Cardiac septum (tissue), 1 donor: ENCODE data around the gene AOPEP. TPM values are rescaled to one million over a fixed set of nuclear protein-coding genes. Genes with fewer than 3 reads are reported as not detected.

Experiments used
- DNase-seq: peaks from one replicate; pipeline ENCODE4 v3.0.0-alpha.2; 2020; ENCODE audit warnings: low spot score
- intact Hi-C: fragments of 100-400 bp; cut with DNase I; formaldehyde crosslinking; loops from one replicate; pipeline ENCODE4 v1.14.0; 2022
- total RNA-seq: library from RNA; stranded (reverse); fragmentation: NEBNext Ultra II Directional; extraction: Animal tissue kit (Norgen Biotek cat#: 25700); gene quantifications from one replicate; pipeline ENCODE4 v1.2.1, GENCODE V29; 2021
- donor health status: DM: no; HTN: no; CAD: no.

AOPEP gene
- total RNA-seq, 1 donor from 2014 or later: 260 TPM

- intact Hi-C loops: no loop called here
Observed at GRCh38 chr9:94857791-94858190, 131.3 kb downstream of the AOPEP start.

GRCh38 chr9:94859226-94859625 lies 132.7 kb downstream of the AOPEP start:
- DNase-seq: no peak
- intact Hi-C loops: no loop called here

More at GRCh38 chr9:94857791-94858190, 131.3 kb downstream of the AOPEP start:
- DNase-seq: no peak

GRCh38 chr9:94859891-94860290 lies 133.4 kb downstream of the AOPEP start:
- DNase-seq: no peak
- intact Hi-C loops: loop anchor here (10.0 kb wide), 1 partner anchor 265 kb away; no protein-coding TSS in a partner anchor

- intact Hi-C loops: loop anchor here (10.0 kb wide), 1 partner anchor 264 kb away; no protein-coding TSS in a partner anchor
- no peak for DNase-seq
Observed at GRCh38 chr9:94860678-94861588, 134.4 kb downstream of the AOPEP start.

GRCh38 chr9:94861589-94862272 lies 135.2 kb downstream of the AOPEP start:
- no peak for DNase-seq
- intact Hi-C loops: loop anchor here (10.0 kb wide), 1 partner anchor 263 kb away; no protein-coding TSS in a partner anchor

- intact Hi-C loops: loop anchor here (2.0 to 10.0 kb wide), 2 partner anchors 37 to 261 kb away; no protein-coding TSS in a partner anchor
- DNase-seq: no peak
Observed at GRCh38 chr9:94864196-94864595, 137.7 kb downstream of the AOPEP start.

GRCh38 chr9:94864862-94865509 lies 138.5 kb downstream of the AOPEP start:
- DNase-seq: no peak
- intact Hi-C loops: loop anchor here (2.0 to 10.0 kb wide), 2 partner anchors 38 to 260 kb away; no protein-coding TSS in a partner anchor

- DNase-seq: no peak
- intact Hi-C loops: loop anchor here (2.0 to 10.0 kb wide), 2 partner anchors 39 to 259 kb away; no protein-coding TSS in a partner anchor
Observed at GRCh38 chr9:94865582-94866452, 139.3 kb downstream of the AOPEP start.

GRCh38 chr9:94866770-94867169 lies 140.3 kb downstream of the AOPEP start:
- DNase-seq: no peak
- intact Hi-C loops: loop anchor here (10.0 kb wide), 1 partner anchor 258 kb away; no protein-coding TSS in a partner anchor

GRCh38 chr9:94867281-94867841 lies 140.9 kb downstream of the AOPEP start:
- intact Hi-C loops: loop anchor here (10.0 kb wide), 1 partner anchor 257 kb away; no protein-coding TSS in a partner anchor
- DNase-seq: peak; percentile 84

- no peak for DNase-seq
- intact Hi-C loops: loop anchor here (10.0 kb wide), 1 partner anchor 257 kb away; no protein-coding TSS in a partner anchor
Observed at GRCh38 chr9:94867842-94868312, 141.4 kb downstream of the AOPEP start.

GRCh38 chr9:94868464-94868863 lies 142.0 kb downstream of the AOPEP start:
- intact Hi-C loops: loop anchor here (10.0 kb wide), 1 partner anchor 256 kb away; no protein-coding TSS in a partner anchor
- no peak for DNase-seq

- DNase-seq: no peak
- intact Hi-C loops: loop anchor here (10.0 kb wide), 1 partner anchor 255 kb away; no protein-coding TSS in a partner anchor
Observed at GRCh38 chr9:94869415-94869843, 142.9 kb downstream of the AOPEP start.

- intact Hi-C loops: loop anchor here (2.0 to 5.0 kb wide), 3 partner anchors 37 to 136 kb away; no protein-coding TSS in a partner anchor
- no peak for DNase-seq
Observed at GRCh38 chr9:94870465-94870792, 143.9 kb downstream of the AOPEP start.

- DNase-seq: peak; percentile 87
- intact Hi-C loops: loop anchor here (2.0 to 5.0 kb wide), 3 partner anchors 36 to 136 kb away; no protein-coding TSS in a partner anchor
Observed at GRCh38 chr9:94870793-94871558, 144.5 kb downstream of the AOPEP start.

GRCh38 chr9:94872083-94872833 lies 145.8 kb downstream of the AOPEP start:
- intact Hi-C loops: loop anchor here (2.0 to 5.0 kb wide), 3 partner anchors 35 to 125 kb away; no protein-coding TSS in a partner anchor
- no peak for DNase-seq
